GM12872 (cell line): ENCODE data around the gene PTPN1.

ENCODE experiments used
- TF ChIP-seq, protein P1 (sequence below): IDR thresholded peaks from 3 replicates; pipeline ENCODE4 v1.5.1; 2011; ENCODE audit warnings: low read depth, mild to moderate bottlenecking, low read length, moderate library complexity; ENCODE audit not compliant: insufficient read depth

PTPN1 gene

DNA sequence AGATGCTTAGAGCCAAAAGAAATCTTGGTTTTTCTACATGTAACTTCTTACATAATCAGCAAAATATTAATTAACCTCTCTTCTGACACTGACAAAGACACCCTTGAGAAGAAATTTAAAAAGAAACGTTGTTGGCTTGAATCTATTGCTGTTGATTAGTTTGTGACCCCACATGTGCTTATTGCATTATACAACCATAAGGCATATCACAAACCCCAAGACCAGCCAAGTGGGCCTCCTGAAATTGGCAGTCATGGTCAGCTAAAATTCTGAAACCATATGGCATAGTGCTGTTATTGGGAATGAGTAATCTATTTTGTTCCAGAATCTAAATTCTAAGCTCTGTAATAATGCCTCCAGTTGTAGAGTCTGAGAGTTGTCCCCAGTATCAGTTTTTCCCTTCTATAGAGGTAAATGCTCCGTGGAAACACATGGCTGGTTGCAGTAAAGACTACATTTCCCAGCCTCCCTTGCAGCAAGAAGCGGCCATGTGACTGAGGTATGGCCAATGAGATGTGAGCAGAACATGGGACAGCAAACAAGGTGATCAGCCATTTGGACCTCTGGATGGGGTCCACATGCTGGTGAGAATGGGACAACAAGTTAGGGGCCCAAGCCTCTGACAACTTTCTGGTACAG, 42.3 kb upstream of the PTPN1 start:
- TF ChIP-seq, protein P1, sequence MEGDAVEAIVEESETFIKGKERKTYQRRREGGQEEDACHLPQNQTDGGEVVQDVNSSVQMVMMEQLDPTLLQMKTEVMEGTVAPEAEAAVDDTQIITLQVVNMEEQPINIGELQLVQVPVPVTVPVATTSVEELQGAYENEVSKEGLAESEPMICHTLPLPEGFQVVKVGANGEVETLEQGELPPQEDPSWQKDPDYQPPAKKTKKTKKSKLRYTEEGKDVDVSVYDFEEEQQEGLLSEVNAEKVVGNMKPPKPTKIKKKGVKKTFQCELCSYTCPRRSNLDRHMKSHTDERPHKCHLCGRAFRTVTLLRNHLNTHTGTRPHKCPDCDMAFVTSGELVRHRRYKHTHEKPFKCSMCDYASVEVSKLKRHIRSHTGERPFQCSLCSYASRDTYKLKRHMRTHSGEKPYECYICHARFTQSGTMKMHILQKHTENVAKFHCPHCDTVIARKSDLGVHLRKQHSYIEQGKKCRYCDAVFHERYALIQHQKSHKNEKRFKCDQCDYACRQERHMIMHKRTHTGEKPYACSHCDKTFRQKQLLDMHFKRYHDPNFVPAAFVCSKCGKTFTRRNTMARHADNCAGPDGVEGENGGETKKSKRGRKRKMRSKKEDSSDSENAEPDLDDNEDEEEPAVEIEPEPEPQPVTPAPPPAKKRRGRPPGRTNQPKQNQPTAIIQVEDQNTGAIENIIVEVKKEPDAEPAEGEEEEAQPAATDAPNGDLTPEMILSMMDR: no peak

DNA sequence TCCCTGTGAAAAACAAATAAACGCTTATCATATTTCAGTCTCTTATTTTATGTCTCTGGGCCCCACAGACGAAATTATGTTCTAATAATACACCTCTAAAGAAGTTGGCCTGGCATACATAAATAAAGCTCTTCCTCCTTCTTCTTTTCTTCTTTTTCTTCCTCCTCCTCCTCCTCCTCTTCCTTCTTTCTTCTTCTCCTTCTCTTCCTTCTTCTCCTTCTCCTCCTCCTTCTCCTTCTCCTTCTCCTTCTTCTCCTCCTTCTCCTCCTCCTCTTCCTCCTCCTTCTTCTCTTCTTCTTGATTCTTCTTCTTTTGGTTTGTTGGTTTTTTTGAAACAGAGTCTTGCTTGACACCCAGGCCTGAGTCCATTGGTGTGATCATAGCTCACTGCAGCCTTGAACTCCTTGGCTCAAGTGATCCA, 41.8 kb upstream of the PTPN1 start:
- TF ChIP-seq, protein P1: no peak

DNA sequence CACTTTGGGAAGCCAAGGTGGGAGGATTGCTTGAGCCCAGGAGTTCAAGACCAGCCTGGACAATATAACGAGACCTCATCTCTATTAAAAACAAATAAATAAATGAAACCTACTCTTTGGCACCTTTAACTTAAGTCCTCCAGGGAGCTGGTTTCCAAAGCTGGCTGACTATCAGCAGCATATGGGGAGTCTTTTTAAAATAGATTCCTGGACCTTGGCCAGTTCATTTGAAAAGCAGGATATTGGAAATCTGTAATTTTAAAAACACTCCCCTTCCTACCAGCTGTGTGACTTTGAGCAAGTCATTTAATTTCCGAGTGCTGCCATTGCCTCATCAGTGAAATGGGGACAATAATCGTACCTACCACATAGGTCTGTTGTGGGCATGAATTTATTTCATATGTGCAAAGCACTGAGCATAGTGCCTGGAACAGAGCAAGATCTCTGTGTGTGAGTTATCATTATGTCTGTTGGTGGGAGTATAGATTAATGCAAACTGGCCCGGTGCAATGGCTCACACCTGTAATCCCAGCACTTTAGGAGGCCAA, 40.9 kb upstream of the PTPN1 start:
- TF ChIP-seq, protein P1: no peak

DNA sequence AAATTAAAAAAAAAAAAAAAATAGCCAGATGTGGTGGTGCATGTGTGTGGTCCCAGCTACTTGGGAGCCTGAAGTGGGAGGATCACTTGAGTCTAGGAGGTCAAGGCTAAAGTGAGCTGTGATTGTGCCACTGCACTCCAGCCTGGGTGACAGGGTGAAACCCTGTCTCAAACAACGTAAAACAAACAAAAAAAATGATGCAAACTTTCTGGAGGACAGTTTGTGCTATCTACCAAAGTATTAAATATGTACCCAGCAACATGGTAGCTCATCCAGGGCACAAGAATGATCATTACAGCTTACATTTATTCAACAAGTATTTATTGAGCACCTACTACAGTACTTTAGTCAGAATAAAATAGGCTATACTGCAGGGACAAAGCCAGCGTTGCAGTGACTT, 40.4 kb upstream of the PTPN1 start:
- TF ChIP-seq, protein P1: no peak

DNA sequence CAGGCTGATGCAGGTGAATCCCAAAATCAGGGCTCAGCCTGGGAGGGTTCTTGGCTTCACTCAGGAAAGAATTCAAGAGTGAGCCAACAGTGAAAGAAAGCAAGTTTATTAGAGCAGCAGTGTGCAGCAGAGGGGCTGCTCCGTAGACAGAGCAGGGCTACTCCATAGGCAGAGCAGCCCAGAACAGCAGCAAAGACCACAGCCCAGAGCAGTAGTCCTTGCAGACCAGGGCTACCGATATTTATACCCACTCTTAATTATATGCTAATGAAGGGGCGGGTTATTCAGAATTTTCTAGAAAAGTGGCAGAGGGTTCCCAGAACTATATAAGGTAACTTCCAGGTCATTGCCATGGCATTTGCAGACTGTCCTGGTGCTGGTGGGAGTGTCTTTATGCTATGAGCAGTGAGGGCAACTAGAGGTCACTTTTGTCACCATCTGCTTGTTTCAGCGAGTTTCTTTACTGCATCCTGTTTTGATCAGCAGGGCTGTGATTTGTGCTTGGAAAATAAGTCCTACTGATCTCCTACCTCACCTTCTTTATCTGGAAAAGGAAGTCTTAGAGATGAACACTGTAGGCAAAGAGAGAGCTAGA, 39.8 kb upstream of the PTPN1 start:
- TF ChIP-seq, protein P1: no peak

DNA sequence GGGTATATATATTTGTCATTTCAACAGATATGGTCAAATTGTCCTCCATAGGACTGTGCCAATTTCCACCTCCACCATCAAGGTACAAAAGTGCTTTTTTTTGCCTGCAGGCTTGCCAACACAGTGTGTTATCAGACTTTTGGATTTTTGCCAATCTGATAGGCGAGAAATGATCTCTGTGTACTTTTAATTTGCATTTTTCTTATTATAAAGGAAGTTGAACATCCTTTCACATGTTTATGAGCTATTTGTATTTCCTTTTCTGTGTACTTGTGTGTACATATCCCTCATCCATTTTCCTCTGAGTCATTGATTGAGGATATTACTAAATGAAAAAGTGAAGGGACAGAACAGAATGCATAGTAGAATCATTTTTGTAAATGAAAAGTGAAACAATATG, 39.0 kb upstream of the PTPN1 start:
- TF ChIP-seq, protein P1: no peak

DNA sequence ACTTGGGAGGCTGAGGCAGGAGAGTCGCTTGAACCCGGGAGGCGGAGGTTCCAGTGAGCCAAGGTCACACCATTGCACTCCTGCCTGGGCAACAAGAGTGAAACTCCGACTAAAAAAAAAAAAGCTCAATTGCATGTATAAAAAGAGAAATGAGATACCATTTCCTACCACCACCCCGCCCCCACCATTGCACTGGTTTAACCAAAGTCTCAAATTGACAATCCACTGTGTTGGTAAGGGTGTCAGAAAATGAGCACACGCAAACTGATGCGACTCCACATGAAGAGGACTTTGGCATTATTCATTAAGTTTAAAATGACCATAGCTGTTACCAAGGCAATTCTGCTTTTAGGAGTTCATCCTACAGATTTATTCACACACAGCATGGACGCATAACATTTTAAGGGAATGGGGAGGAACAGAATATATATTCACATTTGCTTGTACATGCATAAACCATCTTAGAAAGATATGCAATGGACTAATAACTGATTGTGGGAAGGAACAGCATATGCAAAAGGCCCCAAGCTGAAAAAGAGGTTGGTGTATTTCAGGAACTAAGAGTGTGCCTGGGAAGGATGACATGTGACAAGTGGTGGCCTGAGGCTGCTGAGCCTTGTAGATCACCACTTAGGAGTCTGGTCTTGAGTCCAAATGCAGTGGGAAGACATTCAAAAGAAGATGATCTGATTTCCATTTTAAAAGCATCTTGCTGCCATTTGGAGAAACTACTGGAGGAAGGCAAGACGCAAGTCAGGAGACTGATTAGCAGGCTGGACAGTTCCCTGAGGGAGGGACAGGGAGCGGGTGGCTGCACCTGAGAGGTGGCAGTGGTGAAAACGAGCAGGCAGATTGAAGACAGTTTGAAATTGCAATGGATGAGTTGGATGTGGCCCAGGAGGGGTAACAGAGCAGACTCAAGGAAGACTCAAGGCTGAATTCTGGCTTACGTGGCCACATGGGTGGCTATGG, 37.2 kb upstream of the PTPN1 start:
- TF ChIP-seq, protein P1: no peak
